Breast epithelium (tissue), 3 donors: ENCODE measurements around the gene CDH23.

Experiments
- CTCF ChIP-seq, 3 donors: fragments of 450-650 bp; IDR thresholded peaks; one replicate each; pipeline ENCODE4 v1.5.1; 2016 to 2017; ENCODE audit warnings: antibody characterized with exemption in 3 of 3, mild to moderate bottlenecking in 3 of 3, moderate library complexity in 3 of 3
- POLR2A ChIP-seq: fragments of 450-650 bp; IDR thresholded peaks from one replicate; pipeline ENCODE4 v1.6.1; 2016; ENCODE audit warnings: antibody characterized with exemption, mild to moderate bottlenecking, moderate library complexity

GRCh38 chr10:71766717-71767419 is 370.1 kb downstream of the CDH23 start:
- no peak for TF ChIP-seq CTCF (IDR thresholded peaks at IDR 0.05)
- TF ChIP-seq POLR2A, result no peak
